ENCODE measurements around the gene SRPK2.
A peak's percentile ranks its signal among the peaks of the same experiment; 100 is the strongest.

Gene SRPK2

GRCh38 chr7:105153531-105153930 lies 235.2 kb downstream of the SRPK2 start:
- in situ Hi-C loops (cut with HindIII; ENCODE audit: low pct_unique_long_range_greater_than_20kb, low sequenced_read_pairs): no loop called here
- no peak for TF ChIP-seq JUND (IDR thresholded peaks at IDR 0.05; ENCODE audit: low read depth)

GRCh38 chr7:105151152-105151551 lies 237.6 kb downstream of the SRPK2 start:
- in situ Hi-C loops (cut with HindIII; ENCODE audit: low pct_unique_long_range_greater_than_20kb, low sequenced_read_pairs): no loop called here
- no peak for TF ChIP-seq JUND (IDR thresholded peaks at IDR 0.05; ENCODE audit: low read depth)
- DNase-seq (ENCODE audit: low read depth in 1 of 2, low spot score in 1 of 2): no peak

More at GRCh38 chr7:105153531-105153930, 235.2 kb downstream of the SRPK2 start:
- no peak for DNase-seq (ENCODE audit: low read depth in 1 of 2, low spot score in 1 of 2)

- no peak for DNase-seq (ENCODE audit: low read depth in 1 of 2, low spot score in 1 of 2)
- in situ Hi-C loops (cut with HindIII; ENCODE audit: low pct_unique_long_range_greater_than_20kb, low sequenced_read_pairs): no loop called here
Measured at GRCh38 chr7:105149827-105150226, 238.9 kb downstream of the SRPK2 start.

DNA sequence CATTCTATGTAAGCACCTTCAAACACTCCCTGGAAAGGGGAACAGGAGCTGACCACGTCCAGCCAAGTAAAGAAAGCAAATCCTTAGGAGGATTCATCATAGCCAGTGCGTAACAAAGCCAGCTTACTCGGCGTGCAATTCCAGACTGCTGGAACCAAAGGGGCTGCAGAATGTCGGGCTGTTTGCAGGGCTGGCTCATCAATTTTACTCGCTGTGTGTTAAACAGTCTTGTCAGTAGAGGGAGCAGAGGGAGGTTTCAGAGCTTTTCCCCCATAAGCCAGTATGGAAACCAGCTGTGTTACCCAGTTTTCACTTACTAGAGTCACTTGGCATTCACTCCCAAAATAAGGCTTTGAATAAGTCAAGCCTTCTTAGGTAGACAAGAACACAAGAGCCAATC lies 247.7 kb downstream of the SRPK2 start:
- in situ Hi-C loops (cut with HindIII; ENCODE audit: low pct_unique_long_range_greater_than_20kb, low sequenced_read_pairs): no loop called here
- DNase-seq (ENCODE audit: low read depth in 1 of 2, low spot score in 1 of 2): peak; percentile 5 to 30
- no peak for TF ChIP-seq JUND (IDR thresholded peaks at IDR 0.05; ENCODE audit: low read depth)

More at GRCh38 chr7:105149827-105150226, 238.9 kb downstream of the SRPK2 start:
- TF ChIP-seq JUND (IDR thresholded peaks at IDR 0.05; ENCODE audit: low read depth): no peak

DNA sequence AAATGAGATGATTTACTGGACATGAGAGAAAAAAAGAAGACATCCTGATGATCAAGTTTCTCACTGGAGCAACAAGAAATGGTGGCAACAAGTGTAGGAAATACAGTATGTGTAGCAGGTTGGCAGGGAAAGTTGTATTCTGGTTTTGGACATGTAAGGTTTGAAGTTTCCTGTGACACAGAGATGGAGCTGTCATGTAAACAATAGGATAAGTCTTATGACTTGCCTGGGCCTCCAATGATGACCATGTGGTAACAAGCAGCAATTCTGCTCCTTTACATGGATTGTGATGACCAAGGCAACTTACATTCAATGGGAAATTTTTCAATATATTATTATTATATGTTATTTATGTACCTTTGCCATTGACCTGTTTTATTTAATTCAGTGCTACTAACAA lies 249.3 kb downstream of the SRPK2 start:
- no peak for DNase-seq (ENCODE audit: low read depth in 1 of 2, low spot score in 1 of 2)
- in situ Hi-C loops (cut with HindIII; ENCODE audit: low pct_unique_long_range_greater_than_20kb, low sequenced_read_pairs): no loop called here
- no peak for TF ChIP-seq JUND (IDR thresholded peaks at IDR 0.05; ENCODE audit: low read depth)

DNA sequence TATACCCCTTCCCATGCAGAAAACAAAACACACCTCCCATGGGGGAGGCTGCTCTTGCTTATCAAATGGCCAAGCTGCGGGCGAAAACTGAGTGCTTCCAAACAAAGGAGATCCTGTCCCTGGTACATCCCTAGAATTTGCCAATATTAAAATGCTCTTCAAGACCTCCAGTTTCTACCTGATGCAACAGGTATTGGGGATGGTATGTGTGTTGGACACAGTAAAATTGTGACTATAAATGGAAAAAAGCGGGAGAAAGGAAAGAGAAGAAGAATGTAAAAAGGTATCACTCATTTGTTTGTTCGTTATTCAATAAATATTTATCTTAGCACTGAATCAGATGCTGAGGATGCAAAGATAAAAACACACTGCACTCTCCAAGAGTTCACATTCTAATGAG lies 250.8 kb downstream of the SRPK2 start:
- DNase-seq (ENCODE audit: low read depth in 1 of 2, low spot score in 1 of 2): no peak
- in situ Hi-C loops (cut with HindIII; ENCODE audit: low pct_unique_long_range_greater_than_20kb, low sequenced_read_pairs): no loop called here
- no peak for TF ChIP-seq JUND (IDR thresholded peaks at IDR 0.05; ENCODE audit: low read depth)

DNA sequence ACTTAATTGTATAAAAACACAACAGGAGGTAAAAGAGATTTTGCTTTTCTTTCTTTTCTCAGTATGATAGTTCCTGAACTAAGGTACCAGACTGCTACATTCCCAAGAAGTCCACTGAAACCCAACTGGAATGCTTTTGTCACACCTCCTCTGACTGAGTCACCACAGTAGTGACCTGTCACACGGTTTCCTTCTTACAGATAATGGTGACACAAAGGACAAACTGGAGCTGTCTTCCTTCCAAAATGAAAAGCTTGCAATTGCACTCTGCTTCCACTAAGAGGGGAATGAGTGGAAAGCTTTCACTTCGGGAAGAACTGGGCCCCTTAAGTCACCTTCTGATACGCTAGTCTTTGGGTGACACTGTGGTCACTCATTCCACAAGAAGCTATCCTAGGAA lies 252.5 kb downstream of the SRPK2 start:
- DNase-seq (ENCODE audit: low read depth in 1 of 2, low spot score in 1 of 2): no peak
- no peak for TF ChIP-seq JUND (IDR thresholded peaks at IDR 0.05; ENCODE audit: low read depth)
- in situ Hi-C loops (cut with HindIII; ENCODE audit: low pct_unique_long_range_greater_than_20kb, low sequenced_read_pairs): no loop called here

DNA sequence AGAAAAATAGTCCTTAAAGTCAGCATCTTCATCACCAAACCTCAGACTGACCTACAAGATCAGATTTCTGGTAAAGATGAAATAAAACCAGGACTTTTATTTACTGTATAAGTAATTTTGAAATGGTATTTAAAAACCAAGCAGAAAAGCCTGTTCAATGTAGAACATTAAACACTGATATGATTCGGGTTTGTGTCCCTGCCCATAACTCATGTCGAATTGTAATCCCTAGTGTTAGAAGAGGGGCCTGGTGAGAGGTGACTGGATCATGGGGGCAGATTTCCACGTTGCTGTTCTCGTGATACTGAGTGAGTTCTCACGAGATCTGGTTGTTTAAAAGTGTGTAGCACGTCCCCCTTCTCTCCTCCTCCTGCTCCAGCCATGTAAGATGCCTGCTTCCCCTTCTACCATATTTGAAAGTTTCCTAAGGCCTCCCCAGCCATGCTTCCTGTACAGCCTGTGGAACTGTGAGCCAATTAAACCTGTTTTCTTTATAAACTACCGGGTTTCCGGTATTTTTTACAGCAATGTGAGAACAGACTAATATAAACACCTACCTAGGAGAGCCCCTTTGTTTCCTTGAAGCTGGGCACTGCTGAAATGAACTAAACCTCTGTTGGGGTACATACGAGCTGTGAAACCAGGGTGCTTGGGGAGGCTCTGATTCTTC lies 254.6 kb downstream of the SRPK2 start:
- DNase-seq (ENCODE audit: low read depth in 1 of 2, low spot score in 1 of 2): no peak
- in situ Hi-C loops (cut with HindIII; ENCODE audit: low pct_unique_long_range_greater_than_20kb, low sequenced_read_pairs): no loop called here
- no peak for TF ChIP-seq JUND (IDR thresholded peaks at IDR 0.05; ENCODE audit: low read depth)

- DNase-seq (ENCODE audit: low read depth in 1 of 2, low spot score in 1 of 2): no peak
- in situ Hi-C loops (cut with HindIII; ENCODE audit: low pct_unique_long_range_greater_than_20kb, low sequenced_read_pairs): no loop called here
- no peak for TF ChIP-seq JUND (IDR thresholded peaks at IDR 0.05; ENCODE audit: low read depth)
Measured at GRCh38 chr7:105133358-105133757, 255.4 kb downstream of the SRPK2 start.

DNA sequence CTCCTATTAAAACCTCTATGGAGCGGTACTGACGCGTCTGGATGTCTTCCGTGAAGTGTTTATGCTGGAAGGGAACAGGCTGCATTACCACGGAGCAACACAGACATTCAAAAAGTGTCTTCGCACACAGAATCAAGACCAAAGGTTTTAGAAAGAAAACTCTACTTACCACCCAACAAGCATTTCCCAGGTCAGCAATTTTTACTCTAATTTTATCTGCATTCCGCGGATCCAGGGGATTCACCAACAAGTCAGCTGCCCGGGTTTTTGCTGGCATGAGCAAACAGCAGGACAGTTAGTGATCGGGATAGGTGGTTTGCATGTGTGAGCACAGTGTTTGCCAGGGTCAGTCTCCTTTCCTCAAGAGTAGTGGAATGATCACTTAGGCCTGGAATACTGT lies 255.9 kb downstream of the SRPK2 start:
- no peak for TF ChIP-seq JUND (IDR thresholded peaks at IDR 0.05; ENCODE audit: low read depth)
- in situ Hi-C loops (cut with HindIII; ENCODE audit: low pct_unique_long_range_greater_than_20kb, low sequenced_read_pairs): no loop called here

DNA sequence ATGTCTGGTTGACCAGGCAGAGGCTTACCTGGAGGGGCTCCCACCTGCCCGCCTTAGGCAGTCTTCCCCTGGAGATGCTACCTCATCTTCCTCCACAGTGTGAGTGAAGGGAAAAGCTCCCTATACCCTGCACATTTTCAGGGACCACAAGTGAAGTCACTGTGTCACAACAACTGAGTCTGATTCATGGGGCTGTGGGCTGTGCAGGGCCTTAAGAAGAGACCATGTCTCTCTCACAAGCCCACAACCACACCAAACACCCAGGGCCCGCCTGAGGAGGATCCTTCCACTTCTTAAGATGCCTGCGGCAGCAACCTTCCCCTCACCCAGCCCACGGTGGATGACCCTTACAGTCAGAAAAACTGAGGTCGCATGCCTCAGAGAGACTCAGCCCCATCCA lies 256.4 kb downstream of the SRPK2 start:
- in situ Hi-C loops (cut with HindIII; ENCODE audit: low pct_unique_long_range_greater_than_20kb, low sequenced_read_pairs): no loop called here
- TF ChIP-seq JUND (IDR thresholded peaks at IDR 0.05; ENCODE audit: low read depth): no peak

More for the DNA sequence above, 255.9 kb downstream of the SRPK2 start:
- no peak for DNase-seq (ENCODE audit: low read depth in 1 of 2, low spot score in 1 of 2)

DNA sequence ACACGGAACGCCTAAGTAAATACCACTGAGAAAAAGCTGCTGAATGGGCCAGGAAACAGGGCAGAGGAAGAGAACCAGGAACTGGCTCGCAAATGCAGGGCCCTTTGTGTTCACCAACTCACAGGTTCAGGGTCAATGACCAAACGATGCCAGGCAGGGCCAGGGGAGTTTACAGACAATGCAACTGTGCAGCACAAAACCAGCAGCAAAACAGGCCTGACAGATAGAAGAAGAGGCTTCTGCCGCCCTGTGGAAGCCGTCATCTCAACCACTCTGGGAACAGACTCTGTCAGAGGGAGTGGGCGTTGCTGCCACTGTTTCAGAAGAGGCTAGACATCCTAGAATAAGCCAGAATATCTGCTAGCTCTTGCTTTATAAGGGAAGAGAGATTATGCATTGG lies 256.8 kb downstream of the SRPK2 start:
- DNase-seq (ENCODE audit: low read depth in 1 of 2, low spot score in 1 of 2): no peak
- in situ Hi-C loops (cut with HindIII; ENCODE audit: low pct_unique_long_range_greater_than_20kb, low sequenced_read_pairs): no loop called here
- TF ChIP-seq JUND (IDR thresholded peaks at IDR 0.05; ENCODE audit: low read depth): no peak

More for the DNA sequence above, 256.4 kb downstream of the SRPK2 start:
- no peak for DNase-seq (ENCODE audit: low read depth in 1 of 2, low spot score in 1 of 2)

- DNase-seq (ENCODE audit: low read depth in 1 of 2, low spot score in 1 of 2): no peak
- in situ Hi-C loops (cut with HindIII; ENCODE audit: low pct_unique_long_range_greater_than_20kb, low sequenced_read_pairs): no loop called here
- TF ChIP-seq JUND (IDR thresholded peaks at IDR 0.05; ENCODE audit: low read depth): no peak
Measured at GRCh38 chr7:105131033-105131656, 257.6 kb downstream of the SRPK2 start.
